ENCODE results near the gene CENPP.

CENPP gene

GRCh38 chr9:92639124-92639523 is 313.4 kb downstream of the CENPP start:
- DNase-seq (ENCODE audit: low spot score): no peak

GRCh38 chr9:92639791-92640271 is 314.1 kb downstream of the CENPP start:
- no peak for DNase-seq (ENCODE audit: low spot score)

GRCh38 chr9:92640398-92641091 is 314.8 kb downstream of the CENPP start:
- DNase-seq (ENCODE audit: low spot score): no peak

GRCh38 chr9:92641092-92641809 is 315.5 kb downstream of the CENPP start:
- no peak for DNase-seq (ENCODE audit: low spot score)

- no peak for DNase-seq (ENCODE audit: low spot score)
Measured at GRCh38 chr9:92642041-92642451, 316.3 kb downstream of the CENPP start.

- no peak for DNase-seq (ENCODE audit: low spot score)
Measured at GRCh38 chr9:92642564-92642963, 316.8 kb downstream of the CENPP start.

GRCh38 chr9:92644278-92644677 is 318.5 kb downstream of the CENPP start:
- no peak for DNase-seq (ENCODE audit: low spot score)

GRCh38 chr9:92645041-92645440 is 319.3 kb downstream of the CENPP start:
- DNase-seq (ENCODE audit: low spot score): no peak

- no peak for DNase-seq (ENCODE audit: low spot score)
Measured at GRCh38 chr9:92647671-92648473, 322.1 kb downstream of the CENPP start.

GRCh38 chr9:92648474-92648971 is 322.8 kb downstream of the CENPP start:
- DNase-seq (ENCODE audit: low spot score): no peak

- DNase-seq (ENCODE audit: low spot score): no peak
Measured at GRCh38 chr9:92649007-92649406, 323.3 kb downstream of the CENPP start.

GRCh38 chr9:92650296-92650695 is 324.5 kb downstream of the CENPP start:
- no peak for DNase-seq (ENCODE audit: low spot score)

GRCh38 chr9:92650839-92651621 is 325.3 kb downstream of the CENPP start:
- no peak for DNase-seq (ENCODE audit: low spot score)

- DNase-seq (ENCODE audit: low spot score): no peak
Measured at GRCh38 chr9:92652461-92652860, 326.7 kb downstream of the CENPP start.

GRCh38 chr9:92654481-92655301 is 328.9 kb downstream of the CENPP start:
- DNase-seq (ENCODE audit: low spot score): peak; percentile 79

GRCh38 chr9:92655366-92655765 is 329.6 kb downstream of the CENPP start:
- no peak for DNase-seq (ENCODE audit: low spot score)

GRCh38 chr9:92655896-92656536 is 330.3 kb downstream of the CENPP start:
- no peak for DNase-seq (ENCODE audit: low spot score)

GRCh38 chr9:92656537-92656925 is 330.8 kb downstream of the CENPP start:
- DNase-seq (ENCODE audit: low spot score): no peak

- DNase-seq (ENCODE audit: low spot score): no peak
Measured at GRCh38 chr9:92657296-92658094, 331.7 kb downstream of the CENPP start.

Data from hematopoietic multipotent progenitor cell treated with erythropoietin and hydrocortisone succinate and interleukin-3 and kit ligand, for 15 days (in vitro differentiated cells).